T-helper 2 cell treated with Interferon-gamma antibody and Interleukin-4, amounts not matched to agents 100 ng/mL and 5 ng/mL, for 36 hours (primary cell): ENCODE results near the gene C10orf90. TPM values are rescaled to one million over a fixed set of nuclear protein-coding genes. Genes with fewer than 3 reads are reported as not detected.
"Not testable (repeated sequence)": the region's sequence is repeated elsewhere in the genome, so short reads cannot be mapped to it uniquely, and the experiment has no call there.

Experiments used
- intact Hi-C: fragments of 100-400 bp; cut with micrococcal nuclease; formaldehyde crosslinking; loops from one replicate; pipeline ENCODE4 v1.15.1; 2023
- total RNA-seq: library from RNA; stranded (reverse); gene quantifications from 2 replicates; pipeline ENCODE4 v1.2.3, GENCODE V29; 2022

Gene C10orf90
- total RNA-seq, 1 donor from 2014 or later: not detected

- intact Hi-C loops: no loop called here
Observed at GRCh38 chr10:126397640-126398382, 272.7 kb downstream of the C10orf90 start.

DNA sequence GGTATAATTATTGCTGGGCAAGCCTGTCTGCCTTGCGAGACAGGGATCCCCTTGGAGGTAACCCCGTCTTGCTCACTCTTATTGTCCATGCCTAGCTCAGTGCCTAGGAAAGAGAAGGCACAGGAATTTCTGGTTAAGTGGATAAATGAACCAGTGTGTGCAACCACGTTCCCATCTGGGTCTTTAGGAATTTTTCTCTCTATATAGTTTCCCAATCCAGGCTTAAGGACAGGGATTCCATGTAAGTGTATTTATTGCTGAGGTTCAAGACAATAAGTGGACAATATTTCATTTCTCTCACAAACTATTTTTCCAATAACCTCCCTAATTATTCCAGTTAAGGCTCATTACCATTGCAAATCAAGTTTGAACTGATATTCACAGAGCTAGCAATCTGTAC is 273.3 kb downstream of the C10orf90 start:
- intact Hi-C loops: no loop called here

GRCh38 chr10:126394948-126395347 is 275.5 kb downstream of the C10orf90 start:
- intact Hi-C loops: no loop called here

- intact Hi-C loops: no loop called here
Observed at GRCh38 chr10:126393076-126393475, 277.4 kb downstream of the C10orf90 start.

GRCh38 chr10:126392469-126392868 is 278.0 kb downstream of the C10orf90 start:
- intact Hi-C loops: no loop called here

GRCh38 chr10:126392068-126392467 is 278.4 kb downstream of the C10orf90 start:
- intact Hi-C loops: no loop called here

DNA sequence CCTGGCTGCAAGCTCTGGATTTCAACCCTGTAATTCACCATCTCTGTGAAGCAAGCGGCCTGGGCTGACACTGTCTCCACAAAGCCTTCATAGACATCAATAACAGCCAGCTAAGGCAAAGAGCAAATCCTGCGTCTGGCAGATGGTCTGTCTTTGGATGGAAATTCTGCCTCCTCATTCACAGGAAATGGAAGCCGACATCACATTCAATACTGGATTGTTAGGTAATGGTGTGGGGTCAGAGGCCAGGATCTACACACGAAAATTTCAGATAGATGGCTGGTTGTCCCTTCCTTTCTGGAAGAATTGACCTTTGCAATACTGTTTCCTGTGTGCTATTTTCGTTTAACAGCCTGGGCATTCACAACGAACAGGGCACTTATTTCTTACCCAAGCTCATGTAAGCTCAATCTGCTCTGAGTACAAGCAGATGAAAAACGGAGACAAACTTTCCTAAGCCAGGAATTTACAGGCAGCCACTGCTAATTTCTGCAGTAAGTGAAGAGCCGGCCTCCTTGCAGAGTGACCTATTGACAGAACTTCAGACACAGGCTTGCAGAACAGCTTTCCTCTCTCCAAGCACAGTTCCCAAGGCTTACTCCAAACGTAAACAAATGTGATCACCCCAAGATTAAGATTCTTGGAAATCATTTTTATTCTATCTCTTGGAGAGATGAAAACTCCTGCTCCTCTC is 279.2 kb downstream of the C10orf90 start:
- intact Hi-C loops: no loop called here

- intact Hi-C loops: no loop called here
Observed at GRCh38 chr10:126390324-126390723, 280.2 kb downstream of the C10orf90 start.

DNA sequence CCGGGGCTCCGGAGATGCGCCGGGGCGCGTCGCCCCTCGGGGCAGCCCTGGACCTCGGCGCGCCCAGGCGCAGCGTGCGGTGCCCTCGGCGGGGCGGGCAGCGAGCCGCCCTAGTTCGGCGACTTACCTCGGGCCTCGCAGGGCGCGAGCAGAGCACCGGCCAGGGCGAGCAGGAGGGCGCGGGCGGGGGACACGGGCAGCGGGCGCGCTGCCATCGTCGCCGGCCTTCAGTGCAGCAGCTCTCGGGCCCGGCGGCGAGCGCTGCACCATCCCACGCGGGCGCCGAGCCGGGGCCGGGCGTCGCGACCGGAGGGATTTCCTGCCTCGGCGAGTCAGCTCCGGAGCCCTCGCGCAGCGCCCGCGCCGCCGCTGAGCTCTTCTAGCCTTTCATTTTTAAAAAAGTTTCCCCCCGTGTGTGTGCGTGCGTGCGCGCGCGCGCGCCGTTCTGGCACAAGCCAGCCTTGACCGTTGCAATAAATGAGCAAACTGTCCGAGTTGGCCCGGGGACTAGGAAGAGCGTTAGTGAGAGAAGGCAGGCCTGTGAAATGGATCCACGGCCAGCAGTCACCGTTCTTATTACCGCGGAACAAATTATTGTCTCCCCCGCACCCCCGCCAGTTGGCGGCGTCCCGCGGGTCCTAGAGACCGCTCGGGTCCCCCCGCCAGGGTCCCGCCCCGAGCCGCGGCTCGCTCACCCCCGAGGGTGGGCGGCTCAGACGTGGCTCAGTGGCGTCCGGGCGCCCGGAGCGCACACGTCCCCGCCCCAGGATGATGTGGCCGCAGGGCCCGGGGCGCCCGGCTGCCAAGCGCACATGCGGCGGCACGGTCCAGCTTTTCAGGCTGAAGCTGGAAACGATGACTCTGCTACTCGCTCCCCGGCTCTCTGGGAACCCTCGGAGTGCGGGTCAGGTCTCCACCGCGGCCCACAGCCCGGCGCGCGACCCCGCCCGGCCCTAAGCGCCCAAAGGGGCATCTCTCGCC is 282.3 kb downstream of the C10orf90 start, which contains the start of gene ADAM12:
Gene ADAM12 (minus strand): TSS at position 547 of the 981 bp plus-strand sequence. CDS start 332 bp downstream, at position 215.
- intact Hi-C loops: loop anchor here (10.0 kb wide), 1 partner anchor 403 kb away; no protein-coding TSS in a partner anchor

- intact Hi-C loops: loop anchor here (10.0 kb wide), 1 partner anchor 402 kb away; no protein-coding TSS in a partner anchor
Observed at GRCh38 chr10:126387041-126387921, 283.2 kb downstream of the C10orf90 start.

GRCh38 chr10:126384269-126384873 is 286.1 kb downstream of the C10orf90 start:
- intact Hi-C loops: loop anchor here (10.0 kb wide), 1 partner anchor 400 kb away; no protein-coding TSS in a partner anchor

GRCh38 chr10:126380352-126381076 is 290.0 kb downstream of the C10orf90 start:
- intact Hi-C loops: loop anchor here (10.0 kb wide), 1 partner anchor 396 kb away; no protein-coding TSS in a partner anchor

DNA sequence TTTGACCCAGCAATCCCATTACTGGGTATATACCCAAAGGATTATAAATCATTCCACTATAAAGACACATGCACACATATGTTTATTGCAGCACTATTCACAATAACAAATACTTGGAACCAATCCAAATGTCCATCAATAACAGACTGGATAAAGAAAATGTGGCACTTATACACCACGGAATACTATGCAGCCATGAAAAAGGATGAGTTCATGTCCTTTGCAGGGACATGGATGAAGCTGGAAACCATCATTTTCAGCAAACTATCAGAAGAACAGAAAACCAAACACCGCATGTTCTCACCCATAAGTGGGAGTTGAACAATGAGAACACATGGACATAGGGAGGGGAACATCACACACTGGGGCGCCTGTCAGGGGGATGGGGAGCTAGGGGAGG is 291.3 kb downstream of the C10orf90 start:
- intact Hi-C loops: not testable (repeated sequence)

DNA sequence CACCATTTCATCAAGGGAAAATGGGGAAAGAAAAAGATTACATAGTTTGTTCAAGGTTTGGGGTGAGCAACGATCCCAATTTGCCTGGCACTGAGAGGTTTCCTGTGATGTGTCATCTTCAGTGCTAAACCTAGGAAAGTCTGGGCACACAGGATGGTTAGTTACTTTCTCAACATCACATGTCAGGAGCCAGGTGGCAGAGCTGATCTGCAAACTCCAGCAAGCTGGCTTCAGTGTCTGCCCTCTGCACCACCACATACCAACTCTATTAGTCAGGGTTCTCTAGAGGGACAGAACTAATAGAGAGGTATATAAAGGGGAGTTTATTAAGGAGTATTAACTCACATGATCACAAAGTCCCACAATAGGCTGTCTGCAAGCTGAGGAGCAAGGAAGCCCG is 293.5 kb downstream of the C10orf90 start:
- intact Hi-C loops: no loop called here

GRCh38 chr10:126375926-126376554 is 294.5 kb downstream of the C10orf90 start:
- intact Hi-C loops: no loop called here

GRCh38 chr10:126375299-126375698 is 295.2 kb downstream of the C10orf90 start:
- intact Hi-C loops: no loop called here
